ENCODE data around the gene NFX1. TPM values are rescaled to one million over a fixed set of nuclear protein-coding genes. Genes with fewer than 3 reads are reported as not detected.

The NFX1 gene
- total RNA-seq, 1 donor from 2014 or later, result 33.2 TPM

GRCh38 chr9:33372900-33373299, 82.6 kb downstream of the NFX1 start:
- Mint-ChIP-seq H3K27me3 (ENCODE audit: low read depth) (no peaks in the 10 kb centered on the region), H3K9me3 (no peaks in the 10 kb centered on the region), H3K4me3 (no peak overlapping the region), H3K27ac (ENCODE audit: unreplicated experiment) (peak overlapping the region; percentile 72), H3K36me3 (ENCODE audit: low read depth) (no peaks in the 10 kb centered on the region), H3K4me1 (peaks cover 31% of the 10 kb centered on the region)
- TF ChIP-seq CTCF (conservative IDR thresholded peaks at IDR 0.05), result no peak
- no peak for DNase-seq (ENCODE audit: low read depth, low spot score)

- no peak overlapping the region for H3K4me3 Mint-ChIP-seq
- H3K27ac Mint-ChIP-seq (ENCODE audit: unreplicated experiment), result no peak overlapping the region
- H3K4me1 Mint-ChIP-seq, result peaks cover 31% of the 10 kb centered on the region
- no peak for TF ChIP-seq CTCF (conservative IDR thresholded peaks at IDR 0.05)
- no peak for DNase-seq (ENCODE audit: low read depth, low spot score)
- H3K36me3 Mint-ChIP-seq (ENCODE audit: low read depth), result no peaks in the 10 kb centered on the region
- no peaks in the 10 kb centered on the region for H3K27me3 Mint-ChIP-seq (ENCODE audit: low read depth)
- H3K9me3 Mint-ChIP-seq, result no peaks in the 10 kb centered on the region
Observed at GRCh38 chr9:33374190-33374589, 83.9 kb downstream of the NFX1 start.

GRCh38 chr9:33374634-33375237, 84.4 kb downstream of the NFX1 start:
- Mint-ChIP-seq H3K27me3 (ENCODE audit: low read depth) (no peaks in the 10 kb centered on the region), H3K27ac (ENCODE audit: unreplicated experiment) (peak overlapping the region; percentile 97), H3K36me3 (ENCODE audit: low read depth) (no peaks in the 10 kb centered on the region), H3K4me3 (peak overlapping the region; percentile 90), H3K9me3 (no peaks in the 10 kb centered on the region), H3K4me1 (peaks cover 31% of the 10 kb centered on the region)
- peak; percentile 94 for TF ChIP-seq CTCF (conservative IDR thresholded peaks at IDR 0.05)
- DNase-seq (ENCODE audit: low read depth, low spot score), result peak; percentile 62

GRCh38 chr9:33375238-33375840, 85.0 kb downstream of the NFX1 start:
- Mint-ChIP-seq H3K9me3 (no peaks in the 10 kb centered on the region), H3K27me3 (ENCODE audit: low read depth) (no peaks in the 10 kb centered on the region), H3K4me3 (peak overlapping the region; percentile 90), H3K27ac (ENCODE audit: unreplicated experiment) (peak overlapping the region; percentile 97), H3K4me1 (peaks cover 31% of the 10 kb centered on the region), H3K36me3 (ENCODE audit: low read depth) (no peaks in the 10 kb centered on the region)
- DNase-seq (ENCODE audit: low read depth, low spot score), result peak; percentile 46
- no peak for TF ChIP-seq CTCF (conservative IDR thresholded peaks at IDR 0.05)

- no peak for DNase-seq (ENCODE audit: low read depth, low spot score)
- H3K4me3 Mint-ChIP-seq, result peak overlapping the region; percentile 90
Observed at GRCh38 chr9:33375841-33376321, 85.6 kb downstream of the NFX1 start.

More at GRCh38 chr9:33375841-33376321, 85.6 kb downstream of the NFX1 start:
- Mint-ChIP-seq H3K27me3 (ENCODE audit: low read depth) (no peaks in the 10 kb centered on the region), H3K4me1 (peaks cover 34% of the 10 kb centered on the region), H3K36me3 (ENCODE audit: low read depth) (no peaks in the 10 kb centered on the region), H3K9me3 (no peaks in the 10 kb centered on the region), H3K27ac (ENCODE audit: unreplicated experiment) (peak overlapping the region; percentile 97)
- TF ChIP-seq CTCF (conservative IDR thresholded peaks at IDR 0.05), result no peak
